ENCODE measurements around the gene LCP1.

The LCP1 gene

DNA sequence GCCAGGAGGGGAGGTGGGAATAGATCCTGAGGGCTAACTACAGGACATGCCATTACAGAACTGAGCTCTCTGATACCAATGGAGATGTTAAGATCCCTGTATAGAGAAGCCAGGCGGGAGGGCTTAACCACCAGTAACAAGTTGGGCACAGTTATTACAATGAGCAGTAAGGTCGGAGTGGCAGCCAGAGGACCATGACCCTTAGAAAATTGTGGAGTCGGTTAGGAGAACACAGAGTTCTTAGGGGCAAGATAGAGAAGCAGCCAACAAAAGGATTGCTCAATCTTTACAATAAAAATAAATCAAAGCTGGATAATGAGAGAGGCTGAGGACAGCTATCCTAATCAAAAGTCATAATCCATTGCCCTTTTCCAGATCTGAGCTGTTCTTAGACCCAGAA lies 87.5 kb downstream of the LCP1 start:
- no peak for DNase-seq

DNA sequence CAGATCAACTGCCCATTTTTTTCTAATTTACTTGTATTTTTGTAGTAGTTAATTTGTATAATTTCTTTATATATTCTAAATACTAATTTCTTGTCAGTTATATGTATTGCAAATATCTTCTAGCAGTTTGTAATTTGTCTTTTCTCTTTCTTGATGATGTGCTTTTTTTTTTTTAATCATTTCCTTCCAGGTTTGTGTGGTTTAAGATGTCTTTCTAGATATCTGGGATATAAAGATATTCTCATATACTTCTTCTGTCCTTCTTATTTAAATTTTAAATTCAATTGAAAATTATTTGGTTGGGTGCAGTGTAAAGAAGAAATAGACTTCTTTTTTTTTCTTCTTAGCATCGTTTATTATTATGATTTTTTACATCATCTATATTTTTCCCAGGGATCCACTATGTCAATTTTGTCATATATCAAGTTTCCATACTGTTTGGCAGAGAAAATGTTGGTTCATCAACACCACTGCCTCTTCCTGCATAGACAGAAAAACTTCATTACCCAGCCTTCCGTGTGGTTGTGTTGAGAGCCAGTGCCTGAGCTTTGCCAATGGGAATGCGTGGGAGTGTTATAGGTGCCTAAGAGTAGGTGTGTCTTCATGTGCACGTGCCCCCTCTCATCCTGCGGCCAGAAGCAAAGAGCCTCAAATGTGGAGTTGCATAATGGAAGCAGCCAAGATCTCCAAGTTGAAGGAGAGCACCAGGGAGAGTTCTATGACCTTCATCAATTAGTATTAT lies 93.0 kb downstream of the LCP1 start:
- DNase-seq: no peak

DNA sequence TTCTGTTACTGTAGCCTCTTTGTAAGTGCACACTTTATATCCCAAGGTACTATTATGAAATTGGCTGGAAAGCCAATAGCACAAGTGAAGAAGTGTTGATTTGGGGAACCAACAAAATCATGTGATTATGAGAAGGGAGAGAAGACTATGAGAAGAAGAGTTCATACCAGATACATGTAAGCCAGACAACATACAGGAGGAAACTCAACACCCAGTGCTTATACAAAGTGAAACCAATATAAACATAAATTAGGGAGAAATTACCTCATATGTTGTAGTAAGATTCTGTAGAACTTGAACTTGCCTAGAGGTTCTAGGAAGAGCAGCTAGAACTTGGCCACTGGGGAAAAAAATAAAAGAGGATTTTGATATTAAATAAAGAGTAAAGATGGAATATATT lies 94.5 kb downstream of the LCP1 start:
- no peak for DNase-seq

DNA sequence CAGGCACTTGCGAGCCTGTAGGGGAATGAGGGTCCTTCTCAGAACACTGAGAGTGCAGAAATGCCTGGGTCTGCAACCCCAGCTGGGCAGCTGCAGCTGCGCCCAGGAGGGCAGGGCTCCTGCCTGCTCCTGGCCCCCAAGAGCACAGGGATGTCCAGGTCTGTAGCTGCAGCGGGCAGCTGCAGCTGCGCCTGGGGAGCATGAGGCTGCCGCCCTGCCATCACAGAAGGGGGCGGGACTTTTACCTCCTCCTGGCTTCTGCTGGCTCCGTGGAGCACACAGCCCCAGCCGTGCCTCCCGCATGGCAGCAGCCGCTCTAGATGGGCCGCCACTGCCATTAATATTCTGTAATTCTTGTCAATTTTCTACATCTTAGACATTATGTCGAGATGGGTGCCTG lies 95.0 kb downstream of the LCP1 start:
- no peak for DNase-seq

DNA sequence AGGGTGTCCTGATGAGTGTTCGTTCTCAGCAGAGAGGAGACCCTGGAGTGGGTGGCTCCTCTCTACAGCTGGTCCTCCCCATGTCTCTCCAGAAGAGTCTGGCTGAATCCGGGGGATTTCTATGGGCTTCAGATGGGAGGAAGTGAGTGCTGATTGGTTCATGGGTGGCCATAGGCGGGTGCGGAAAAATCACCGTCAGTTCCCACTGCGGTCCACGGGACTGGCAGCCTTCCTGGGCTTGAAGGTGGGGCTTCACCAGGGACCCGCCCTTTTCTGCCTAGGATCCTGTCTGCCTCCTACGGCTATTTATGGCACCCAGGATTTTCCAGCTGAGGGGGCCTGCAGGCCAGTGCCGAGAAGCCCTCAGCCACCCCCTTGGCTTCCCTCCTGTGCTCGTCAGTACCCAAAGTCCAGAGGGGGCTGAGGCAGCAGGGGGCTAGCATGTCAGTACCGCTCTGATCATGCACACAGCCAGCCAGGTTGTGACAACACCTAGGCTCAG lies 95.5 kb downstream of the LCP1 start:
- no peak for DNase-seq

DNA sequence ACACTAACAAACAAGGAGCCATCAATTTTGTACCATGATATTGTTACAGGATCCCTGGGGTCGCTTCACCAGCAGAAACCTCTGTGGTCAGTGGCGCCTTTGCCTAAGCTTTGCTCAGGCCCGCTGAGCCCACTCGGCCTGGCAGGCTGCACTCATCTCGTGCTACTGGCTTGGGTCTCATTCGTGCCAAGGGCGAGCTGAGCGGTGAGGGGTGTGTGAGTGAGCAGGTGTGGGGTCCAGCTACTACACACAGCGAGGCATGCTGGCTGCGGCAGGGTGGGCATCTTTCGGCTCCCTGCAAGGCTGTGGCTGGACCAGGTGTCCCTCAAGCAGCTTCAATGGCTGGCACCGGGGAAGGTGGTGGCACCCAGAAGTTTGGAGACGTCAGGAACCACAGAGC lies 96.2 kb downstream of the LCP1 start:
- no peak for DNase-seq

DNA sequence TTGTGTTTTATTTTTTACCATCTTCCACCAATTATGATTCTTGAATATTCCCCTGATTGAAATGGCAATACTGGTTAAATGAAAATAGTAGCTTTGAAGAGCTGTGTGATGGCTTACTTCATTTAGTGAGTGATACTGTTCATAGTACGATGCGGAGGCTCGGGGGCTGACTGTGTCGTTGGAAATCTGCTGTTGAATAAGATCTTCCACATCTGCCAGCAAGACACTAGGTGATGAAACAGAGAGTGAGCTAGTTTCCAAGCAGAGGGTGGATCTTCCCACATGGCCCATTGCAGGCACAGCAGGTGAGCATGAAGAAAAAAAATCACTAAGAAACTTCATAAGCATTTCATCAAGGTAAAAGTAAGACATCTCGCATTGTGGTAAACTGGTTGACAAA lies 99.7 kb downstream of the LCP1 start:
- no peak for DNase-seq

DNA sequence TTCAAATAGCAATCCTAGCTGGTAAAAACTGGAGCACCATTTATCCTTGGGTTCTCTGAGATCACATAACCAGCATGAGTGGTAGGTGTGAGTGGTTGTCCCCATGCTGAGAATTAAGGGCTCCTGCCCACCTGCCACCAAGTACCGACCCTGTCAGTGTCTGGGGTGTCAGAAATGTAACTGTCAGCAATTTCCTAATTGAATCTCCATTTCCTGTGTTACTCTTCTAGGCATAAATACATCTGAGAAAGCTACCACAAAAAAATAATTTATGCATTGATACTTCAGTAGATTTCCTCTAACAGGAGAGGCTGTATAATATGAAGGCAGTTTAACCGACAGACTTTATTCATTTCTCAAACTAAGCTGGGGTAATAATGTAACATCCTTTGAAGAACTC lies 102.2 kb downstream of the LCP1 start:
- DNase-seq: no peak

DNA sequence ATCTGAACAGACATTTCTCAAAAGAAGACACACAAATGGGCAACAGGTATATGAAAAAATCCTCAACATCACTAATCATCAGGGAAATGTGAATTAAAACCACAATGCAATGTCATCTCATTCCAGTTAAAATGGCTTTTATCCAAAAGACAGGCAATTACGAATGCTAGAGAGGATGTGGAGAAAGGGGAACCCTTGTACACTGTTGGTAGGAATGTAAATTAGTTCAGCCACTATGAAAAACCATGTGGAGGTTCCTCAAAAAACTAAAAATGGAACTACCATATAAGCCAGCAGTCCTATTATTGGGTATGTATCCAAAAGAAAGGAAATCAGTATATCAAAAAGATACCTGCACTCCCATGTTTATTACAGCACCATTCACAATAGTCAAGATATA lies 104.7 kb downstream of the LCP1 start:
- DNase-seq: no peak

DNA sequence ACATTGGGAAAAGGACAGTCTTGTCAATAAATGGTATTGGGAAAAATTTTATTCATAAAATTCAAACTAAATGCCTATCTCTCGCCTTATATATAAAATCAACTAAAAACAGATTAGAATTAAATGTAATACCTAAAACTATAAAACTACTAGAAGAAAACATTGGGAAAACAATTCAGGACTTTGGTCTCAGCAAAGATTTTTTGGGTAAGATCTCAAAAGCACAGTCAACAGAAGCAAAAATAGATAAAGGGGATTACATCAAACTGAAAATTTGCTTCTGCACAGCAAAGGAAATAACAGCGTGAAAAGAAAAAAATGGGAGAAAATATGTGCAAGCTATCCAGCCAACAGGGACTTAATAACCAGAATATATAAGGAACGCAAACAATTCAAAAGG lies 105.2 kb downstream of the LCP1 start:
- no peak for DNase-seq
